NCI-H146 treated with DMSO at 0.1 percent for 48 hours (cell line): ENCODE results near the gene SYNE1.
"Not testable (repeated sequence)": the region's sequence is repeated elsewhere in the genome, so short reads cannot be mapped to it uniquely, and the experiment has no call there.

ENCODE experiments used
- DNase-seq: peaks from one replicate; lab custom pipeline; 2025; ENCODE audit not compliant: unreplicated experiment; lab: John Stamatoyannopoulos, UW

The SYNE1 gene

DNA sequence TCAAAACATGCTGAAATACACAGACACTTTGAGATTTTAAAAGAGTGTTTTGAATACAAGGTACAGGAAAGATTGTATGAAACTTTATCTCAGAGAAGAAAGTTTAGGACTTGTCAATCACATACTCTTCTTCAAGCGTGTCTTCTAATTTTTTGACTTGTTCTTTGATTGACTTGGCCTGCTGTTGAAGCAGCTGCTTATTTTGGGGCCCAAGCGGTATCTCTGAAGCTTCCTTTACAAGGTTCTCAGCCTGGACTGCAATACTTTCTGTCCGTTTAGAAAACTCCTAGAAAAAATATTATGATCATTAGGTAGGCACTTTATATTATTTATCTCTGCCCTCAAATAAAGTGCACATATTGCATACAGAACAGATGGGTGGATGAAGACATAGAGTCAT lies 201.3 kb downstream of the SYNE1 start:
- no peak for DNase-seq

DNA sequence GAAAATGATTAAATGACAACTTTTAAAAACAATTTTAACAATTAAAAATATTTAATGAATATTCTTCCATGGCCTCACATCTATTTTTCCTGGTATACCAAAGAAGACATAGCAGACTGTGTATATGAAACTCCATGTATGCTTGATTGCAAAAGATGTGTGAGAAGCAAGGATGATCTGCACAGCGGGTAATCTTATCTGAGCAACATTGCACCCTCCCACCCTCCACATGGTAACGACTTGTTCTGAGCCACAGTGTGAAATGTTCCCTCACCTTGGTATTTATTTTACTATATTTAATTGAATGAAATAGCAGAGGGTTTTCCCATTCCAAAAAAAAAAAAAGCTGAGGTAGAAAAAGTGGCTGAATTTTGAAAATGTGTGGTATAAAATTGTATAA lies 204.4 kb downstream of the SYNE1 start:
- no peak for DNase-seq

DNA sequence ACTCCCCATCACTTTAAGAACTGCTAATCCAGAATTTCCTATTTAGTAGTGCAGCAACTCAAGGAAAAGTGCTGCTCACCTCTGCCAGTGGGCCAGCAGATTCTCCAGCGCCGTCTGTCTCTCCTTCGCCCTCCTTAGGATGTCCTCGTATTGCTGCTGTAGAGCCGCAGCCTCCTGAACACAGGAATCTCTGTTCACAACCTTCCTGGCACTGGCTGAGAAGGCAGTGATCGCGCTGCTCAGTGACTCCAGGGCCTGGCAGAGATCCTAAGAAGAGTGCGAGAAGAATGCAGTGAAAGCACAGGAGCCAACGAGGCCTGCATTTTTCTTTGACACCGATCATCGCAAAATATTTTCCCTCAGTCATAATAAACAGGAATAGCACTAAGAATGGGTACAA lies 209.0 kb downstream of the SYNE1 start:
- DNase-seq, result no peak

DNA sequence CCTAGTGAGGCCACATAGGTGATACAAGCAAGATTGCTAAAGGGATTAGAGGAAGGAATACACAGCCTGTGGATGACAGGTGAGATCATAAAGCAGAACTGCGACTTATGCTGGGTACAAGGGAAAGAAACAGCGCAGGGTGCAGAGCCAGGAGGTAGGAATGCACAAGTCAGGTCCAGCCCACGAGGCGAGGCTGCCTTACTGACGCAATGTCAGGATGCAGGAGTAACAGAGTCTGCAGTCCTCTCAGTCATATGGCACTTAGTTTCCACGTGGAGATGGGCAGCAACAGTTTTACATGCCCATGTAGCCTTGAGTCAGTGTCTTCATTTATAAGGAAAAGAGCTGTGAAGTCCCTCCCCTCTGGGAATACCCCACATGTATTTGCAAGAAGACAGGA lies 210.9 kb downstream of the SYNE1 start:
- no peak for DNase-seq

DNA sequence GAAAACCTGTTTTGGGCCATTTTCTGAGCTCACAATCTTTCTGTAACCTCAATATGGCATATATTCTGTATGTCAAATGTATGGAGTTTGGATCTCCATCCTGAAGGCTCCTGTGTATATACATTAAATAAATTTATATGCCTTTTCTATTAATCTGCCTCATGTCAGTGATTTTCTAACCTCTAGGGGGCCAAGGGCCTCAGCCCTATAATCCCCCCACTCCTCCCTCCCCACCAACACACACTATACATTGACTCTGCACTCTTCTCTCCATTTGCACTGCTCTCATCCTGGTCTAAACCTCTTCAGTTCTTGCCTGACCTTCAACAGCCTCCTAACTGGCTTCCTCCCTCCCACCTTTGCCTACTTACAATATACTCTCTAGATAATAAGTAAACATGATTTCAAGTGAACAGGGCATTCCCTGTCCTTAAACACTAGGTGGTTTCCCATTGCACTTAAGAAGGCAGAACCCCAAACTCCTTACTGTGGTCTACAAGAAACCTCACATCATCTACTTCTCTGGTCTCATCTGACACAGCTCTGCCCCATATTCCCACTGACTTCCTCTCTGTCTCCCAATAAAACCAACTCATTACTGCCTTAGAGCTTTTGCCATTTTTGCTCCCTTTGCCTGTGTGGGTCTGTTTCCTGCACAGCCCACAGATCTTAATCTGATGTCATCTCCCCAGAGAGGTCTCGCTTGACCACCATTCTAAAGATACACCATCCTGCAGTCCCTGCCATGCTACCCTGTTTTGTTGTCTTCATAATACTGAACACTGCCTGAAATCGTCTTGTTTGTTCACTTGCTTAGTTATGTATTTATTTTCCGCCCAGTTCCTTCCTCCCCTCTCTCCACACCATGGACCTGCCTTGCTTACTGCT lies 213.7 kb downstream of the SYNE1 start:
- DNase-seq, result no peak

DNA sequence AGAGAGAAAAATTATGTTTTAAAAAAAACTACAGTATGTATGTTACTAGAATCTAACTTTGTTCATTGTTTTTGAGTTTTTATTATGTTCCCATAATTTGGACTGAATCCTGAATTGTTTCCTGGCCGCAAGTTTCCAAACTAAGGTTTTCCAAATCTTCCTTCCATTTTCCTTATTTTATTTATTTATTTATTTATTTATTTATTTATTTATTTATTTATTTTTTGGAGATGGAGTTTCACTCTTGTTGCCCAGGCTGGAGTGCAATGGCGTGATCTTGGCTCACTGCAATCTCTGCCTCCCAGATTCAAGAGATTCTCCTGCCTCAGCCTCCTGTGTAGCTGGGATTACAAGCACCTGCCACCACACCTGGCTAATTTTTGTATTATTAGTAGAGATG lies 215.7 kb downstream of the SYNE1 start:
- DNase-seq, result not testable (repeated sequence)

DNA sequence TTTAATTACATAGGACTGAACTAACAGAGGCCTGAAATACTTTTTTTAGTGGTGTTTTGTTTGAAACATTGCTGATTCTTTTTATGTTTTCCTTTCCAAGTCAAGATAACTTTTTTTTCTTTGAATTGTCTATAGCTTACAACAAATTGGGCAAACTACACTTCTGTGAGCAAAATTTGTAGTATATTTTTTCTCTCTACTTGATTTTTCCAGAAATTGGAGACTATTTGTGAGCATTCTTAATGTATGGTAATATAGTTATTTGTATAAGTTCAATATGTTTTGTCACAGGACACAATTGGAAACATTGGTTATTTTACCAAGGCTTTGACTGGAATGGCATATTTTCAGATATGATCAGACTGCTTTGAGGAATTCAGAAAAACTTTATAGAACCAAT lies 216.5 kb downstream of the SYNE1 start:
- no peak for DNase-seq

DNA sequence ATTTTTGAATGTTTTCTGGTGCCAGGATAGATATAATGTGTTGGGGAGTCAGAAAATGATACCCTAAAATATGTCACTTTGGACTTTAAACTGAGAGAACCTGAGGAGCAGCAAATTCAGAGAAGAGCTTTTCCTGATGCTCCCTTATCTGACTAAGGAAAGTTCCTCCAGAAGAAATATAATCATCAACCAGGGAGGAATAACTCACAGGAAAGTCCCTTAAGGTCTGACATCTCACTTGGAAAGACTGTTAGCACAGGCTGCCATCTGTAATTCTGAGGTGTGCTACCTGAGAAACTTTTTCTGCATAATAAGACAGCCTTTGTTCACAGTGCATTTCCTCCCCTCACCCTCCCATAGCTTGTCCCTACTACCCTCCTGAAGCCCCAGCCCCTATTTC lies 218.6 kb downstream of the SYNE1 start:
- DNase-seq, result no peak

DNA sequence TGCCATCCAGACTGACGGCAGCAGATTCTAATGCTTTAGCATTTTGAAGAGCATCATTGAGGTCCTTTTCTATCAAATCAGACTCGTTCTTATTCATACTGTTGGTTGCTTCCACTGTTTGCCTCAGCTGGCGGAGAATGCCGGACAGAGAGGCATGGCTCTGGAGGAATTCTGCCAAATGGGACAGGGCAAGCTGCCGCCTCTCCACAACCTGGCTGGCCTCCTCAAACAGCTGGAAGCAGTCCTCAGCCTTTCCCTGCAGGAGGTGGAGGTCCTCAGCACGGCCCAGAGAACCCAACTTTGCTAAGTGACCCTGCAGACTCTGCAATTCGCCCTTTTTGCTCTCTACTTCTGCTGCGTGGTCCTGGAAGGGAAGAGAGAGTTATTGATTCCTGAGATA lies 220.5 kb downstream of the SYNE1 start:
- no peak for DNase-seq

DNA sequence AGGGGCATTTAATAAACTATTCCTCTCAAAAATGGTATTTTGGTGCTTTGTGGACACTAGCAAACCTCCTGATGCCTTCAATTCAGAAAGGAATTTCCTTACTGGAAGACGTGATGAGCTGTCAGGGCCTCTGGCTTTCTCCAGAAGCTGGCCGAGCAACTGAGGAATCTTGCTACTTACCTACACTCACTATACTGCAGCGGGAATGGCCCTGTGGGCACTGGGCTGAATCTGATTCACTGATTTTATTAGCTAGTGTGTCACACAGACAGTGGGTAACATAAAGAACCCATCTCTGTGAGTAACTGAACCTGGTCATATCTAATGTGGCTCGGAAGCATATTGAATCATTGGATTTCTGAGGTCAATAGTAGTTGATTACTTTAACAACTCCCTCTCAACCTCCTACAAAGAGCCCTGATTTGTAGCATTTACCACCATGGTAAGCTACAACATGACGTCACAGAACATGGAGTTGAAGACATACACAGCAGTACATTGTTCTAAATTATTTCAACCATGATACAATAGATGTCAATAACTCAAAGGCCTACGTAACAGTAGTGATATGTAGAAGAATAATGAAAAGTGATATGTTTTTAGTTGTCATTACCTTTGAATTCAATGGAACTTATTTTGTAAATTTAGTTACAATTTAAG lies 232.1 kb downstream of the SYNE1 start:
- no peak for DNase-seq

DNA sequence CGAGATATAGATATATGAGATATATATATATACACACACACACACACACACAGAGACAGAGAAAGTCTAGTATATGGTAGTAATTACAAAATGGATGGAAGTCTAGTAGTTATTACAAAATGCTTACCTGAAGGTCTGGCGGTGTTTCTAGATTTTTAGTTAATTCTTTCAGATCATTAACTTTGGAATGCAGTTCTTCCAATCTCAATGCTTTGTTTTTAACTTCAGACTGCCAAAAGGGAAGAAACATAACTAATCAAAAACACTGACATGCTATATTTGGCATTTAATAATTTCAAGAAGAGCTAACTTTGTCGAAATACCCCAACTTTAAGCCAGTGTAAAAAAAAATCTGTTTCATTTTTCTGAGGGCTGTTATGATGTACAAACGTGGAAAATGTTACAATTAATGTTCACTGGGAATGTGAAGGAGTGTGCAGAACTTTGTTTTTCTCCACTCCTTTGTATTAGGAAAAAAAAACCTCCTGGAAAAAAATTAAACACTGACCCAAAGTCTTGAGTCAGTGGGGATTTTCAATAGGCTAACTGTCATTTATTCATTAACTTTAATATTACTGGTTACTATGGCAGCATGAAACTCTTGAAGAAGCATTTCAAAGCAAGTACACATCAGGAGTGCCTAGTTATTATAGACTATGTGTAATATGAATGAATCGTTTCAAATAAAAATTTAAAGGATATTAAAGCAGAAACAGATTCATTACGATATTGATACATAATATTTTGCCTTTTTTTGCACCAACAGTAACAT lies 232.9 kb downstream of the SYNE1 start:
- no peak for DNase-seq

DNA sequence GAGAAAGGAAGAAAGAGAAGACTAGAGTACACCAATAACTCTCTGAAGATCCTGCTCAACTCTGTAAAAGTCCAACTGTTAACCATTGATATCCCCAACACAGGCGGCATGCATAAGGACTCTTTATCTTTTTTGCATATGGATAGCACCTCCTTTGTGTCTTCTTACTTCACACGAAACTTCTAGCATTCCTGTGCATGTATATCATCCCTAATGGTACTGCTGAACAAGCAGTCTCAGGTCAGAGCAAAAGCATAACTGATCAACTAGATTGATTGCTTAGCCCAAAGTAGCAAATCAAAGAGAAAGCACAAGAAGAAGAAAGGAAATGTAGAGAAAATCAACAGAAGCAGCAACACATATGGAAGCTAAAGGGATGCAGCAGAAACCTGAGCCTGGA lies 234.4 kb downstream of the SYNE1 start:
- DNase-seq, result no peak

DNA sequence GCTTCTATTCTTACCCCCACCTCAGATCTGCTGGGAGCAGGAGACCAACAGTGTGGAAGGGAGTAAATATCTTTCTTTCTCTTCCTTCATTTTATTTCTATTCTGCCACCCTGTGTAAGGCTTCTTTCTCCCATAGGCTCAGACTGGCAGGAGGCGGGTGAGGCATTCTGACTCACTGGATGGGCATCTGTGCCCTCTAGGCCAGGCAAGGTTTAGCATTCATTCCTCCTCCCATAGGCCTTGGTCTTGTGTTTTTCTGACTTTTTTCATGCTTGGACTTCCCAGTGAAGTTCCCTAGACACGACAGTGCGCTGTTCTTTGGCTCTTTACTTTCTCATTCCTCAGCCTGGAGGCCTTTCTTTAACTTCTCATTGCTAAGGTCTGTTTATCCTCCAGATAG lies 235.2 kb downstream of the SYNE1 start:
- DNase-seq, result no peak

DNA sequence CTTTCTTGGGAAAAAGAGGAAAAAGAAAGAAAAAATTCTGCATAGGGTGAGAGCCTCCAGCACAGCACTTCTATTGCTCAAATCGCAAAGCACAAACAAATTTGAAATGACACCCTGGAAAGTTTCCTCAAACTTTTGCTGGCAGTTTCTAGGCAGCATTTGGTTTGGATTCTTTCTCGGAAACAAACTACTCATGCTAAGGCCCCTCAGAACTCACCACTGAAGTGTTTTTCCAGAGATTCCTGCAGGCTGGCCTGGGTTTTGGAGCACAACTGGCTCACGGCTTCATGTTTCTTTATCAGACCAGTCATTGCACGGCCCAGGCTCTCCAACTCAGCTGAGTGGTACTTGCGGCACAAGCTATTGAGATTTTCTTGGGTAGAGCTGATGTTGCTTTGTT lies 237.8 kb downstream of the SYNE1 start:
- no peak for DNase-seq

DNA sequence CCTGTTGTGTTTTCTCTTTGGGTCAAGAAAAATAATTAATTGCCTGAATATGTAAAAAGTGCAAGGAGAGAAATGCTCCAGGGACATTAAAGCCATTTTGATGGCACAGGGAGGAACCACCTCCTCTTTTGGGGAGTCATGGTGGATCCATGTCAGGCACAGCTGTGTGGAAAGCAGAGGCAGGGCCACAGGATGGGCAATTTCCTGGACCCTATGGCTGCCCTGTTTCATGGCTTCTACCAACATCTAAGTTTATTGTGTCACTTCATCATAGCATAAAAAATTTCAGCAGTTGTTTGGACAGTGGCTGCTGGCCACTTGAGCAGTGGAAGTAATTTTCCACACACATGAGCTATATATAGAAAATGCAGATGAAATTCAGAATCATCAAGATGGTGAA lies 238.2 kb downstream of the SYNE1 start:
- DNase-seq, result no peak

DNA sequence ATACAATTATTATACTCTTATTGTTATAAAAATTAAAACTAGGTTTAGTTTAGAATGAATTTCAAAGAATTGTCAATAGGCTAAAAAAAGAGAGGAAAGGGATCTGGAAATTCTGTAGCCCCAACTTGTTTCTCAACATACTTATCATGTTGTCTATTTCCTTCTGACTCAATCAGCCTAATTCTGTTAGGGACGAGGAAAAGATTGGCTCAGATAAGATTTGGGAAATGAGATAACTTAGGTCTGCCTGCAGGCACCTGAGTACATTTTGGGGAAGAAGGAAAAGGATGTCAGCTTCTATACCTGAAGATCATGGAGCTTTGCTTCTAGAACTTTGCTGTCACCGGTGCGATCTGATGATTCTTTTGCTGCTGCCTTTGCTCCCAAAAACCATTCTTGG lies 238.8 kb downstream of the SYNE1 start:
- DNase-seq, result no peak

DNA sequence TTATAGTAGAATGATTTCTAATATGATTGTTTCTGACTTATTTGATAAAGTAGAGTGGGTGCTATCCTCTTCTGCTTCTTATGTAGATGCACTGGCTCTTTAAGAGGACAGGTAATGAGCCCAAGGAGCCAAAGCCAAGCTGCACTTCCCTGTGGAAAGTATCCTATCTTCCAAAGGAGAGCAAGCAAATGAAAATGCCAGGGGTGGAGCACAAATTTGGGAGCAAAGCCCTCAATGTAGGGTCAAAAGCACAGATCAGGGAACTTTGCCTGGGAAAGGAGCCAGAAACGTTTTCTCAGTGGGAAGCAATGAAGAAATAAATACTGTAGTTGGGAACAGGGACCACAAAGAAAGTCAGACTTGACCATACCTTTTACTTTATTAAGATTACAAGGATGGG lies 242.9 kb downstream of the SYNE1 start:
- no peak for DNase-seq

DNA sequence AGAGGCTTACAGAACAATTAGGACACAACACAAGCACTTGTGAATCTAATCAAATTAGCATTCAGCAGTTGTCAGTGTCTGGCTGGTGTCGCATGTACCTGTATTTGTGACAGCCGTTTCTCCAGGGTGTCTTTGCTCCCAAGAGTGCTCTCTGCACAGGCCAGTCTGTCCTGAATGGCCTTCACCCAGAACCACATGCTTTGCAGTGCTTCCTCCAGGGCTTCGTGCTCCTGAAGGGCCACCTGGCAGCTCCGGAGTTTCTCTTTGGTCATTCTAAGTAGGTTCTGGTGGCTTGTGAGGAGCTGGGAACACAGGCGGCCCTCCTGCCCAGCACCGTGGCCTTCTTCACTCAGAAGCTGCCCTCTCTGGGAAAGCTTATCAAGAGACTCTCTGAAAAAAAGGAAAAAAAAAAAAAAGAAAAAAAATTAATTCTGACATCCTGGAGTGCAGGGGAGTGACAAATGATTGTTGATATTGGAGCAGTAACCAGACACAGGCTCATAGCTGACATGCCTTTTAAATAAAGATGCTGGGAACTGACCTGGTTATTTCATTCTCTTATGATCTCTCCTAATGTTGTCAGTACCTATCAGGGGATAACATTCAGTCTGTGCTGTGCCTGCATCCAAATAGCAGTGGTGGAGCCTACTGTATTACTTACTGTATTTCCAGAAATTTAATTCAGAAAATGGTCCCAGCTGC lies 245.8 kb downstream of the SYNE1 start:
- no peak for DNase-seq

DNA sequence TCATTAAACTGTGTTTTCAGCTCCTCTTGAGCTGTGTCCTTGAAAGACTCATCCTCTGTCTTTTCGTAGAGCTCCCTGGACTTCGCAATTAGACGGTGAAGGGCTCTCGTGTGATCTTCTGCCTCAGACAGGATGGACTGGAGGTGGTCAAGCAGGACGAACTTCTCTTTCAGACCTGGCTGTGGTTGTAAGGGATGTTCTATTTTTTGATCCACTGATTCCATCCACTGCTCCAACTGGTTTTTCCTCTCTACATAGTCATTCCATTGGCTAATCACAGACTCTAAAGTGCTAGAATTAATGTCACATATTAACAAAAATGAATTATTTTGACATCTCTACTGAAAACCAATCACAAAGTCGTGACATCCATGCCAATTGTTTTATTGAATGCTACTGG lies 250.1 kb downstream of the SYNE1 start:
- no peak for DNase-seq

DNA sequence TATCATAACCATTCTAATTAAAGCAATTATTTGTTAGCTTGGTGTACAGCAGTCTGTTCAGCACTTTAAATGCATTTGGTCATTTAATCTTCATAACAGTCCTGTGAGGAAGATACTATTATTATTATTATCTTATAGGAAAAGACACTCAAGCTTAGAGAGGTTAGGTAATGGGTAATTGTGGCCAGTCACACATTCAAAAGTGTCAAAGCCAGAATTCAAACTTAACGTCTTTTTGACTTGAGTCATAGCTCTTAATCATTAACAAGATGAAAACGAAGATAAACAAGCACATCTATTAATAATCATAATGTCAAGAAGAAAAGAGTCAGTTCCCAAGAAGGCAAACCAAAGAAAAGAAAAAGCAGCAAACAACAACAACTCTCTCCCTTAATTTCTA lies 251.0 kb downstream of the SYNE1 start:
- no peak for DNase-seq
